ENCODE measurements around the gene ESM1.
"Not testable (repeated sequence)": the region's sequence is repeated elsewhere in the genome, so short reads cannot be mapped to it uniquely, and the experiment has no call there.

Gene ESM1

DNA sequence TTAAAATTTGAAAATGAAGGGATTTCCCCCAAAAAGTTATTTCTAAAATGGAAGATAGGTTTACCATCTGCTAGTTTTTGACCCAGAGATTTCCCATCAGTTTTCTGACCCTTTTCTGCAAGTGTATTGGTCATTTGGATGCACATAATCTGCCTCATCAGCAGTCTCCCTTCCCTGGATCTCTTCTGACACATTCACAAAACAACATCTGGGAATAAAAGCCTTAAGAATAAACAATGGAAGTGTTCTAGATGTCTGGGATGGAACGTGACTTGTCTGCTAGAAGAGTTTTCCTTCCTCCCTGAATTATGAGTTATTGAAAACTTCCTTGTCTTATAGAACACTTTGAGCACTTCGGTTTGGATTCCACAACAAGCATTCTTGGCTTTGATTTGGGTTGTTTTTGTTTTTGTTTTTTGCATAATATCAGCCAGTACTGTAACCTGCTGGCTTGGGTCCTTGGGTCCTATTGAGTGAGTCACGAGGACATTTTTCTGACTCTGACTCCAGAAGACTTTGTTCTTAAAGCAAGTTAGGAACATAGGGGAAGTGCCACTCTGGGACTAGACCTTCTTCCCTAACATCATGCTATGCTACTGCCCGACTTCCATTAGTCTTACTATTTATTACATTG lies 18.2 kb upstream of the ESM1 start:
- Histone ChIP-seq H3K4me3 (replicated peaks; ENCODE audit: insufficient read depth, low read length) (no peak overlapping the region), H3K27me3 (ENCODE audit: insufficient read depth, poor library complexity, severe bottlenecking) (no peaks in the 10 kb centered on the region), H3K27ac (replicated peaks) (no peak overlapping the region)
- no peak for DNase-seq (ENCODE audit: low read depth in 1 of 2, low spot score in 1 of 2)
- no peak for TF ChIP-seq GABPA (IDR thresholded peaks at IDR 0.05; ENCODE audit: low read depth)
- no peak for TF ChIP-seq SPI1 (IDR thresholded peaks at IDR 0.05; ENCODE audit: borderline replicate concordance, low read depth)
- TF ChIP-seq, protein P1, sequence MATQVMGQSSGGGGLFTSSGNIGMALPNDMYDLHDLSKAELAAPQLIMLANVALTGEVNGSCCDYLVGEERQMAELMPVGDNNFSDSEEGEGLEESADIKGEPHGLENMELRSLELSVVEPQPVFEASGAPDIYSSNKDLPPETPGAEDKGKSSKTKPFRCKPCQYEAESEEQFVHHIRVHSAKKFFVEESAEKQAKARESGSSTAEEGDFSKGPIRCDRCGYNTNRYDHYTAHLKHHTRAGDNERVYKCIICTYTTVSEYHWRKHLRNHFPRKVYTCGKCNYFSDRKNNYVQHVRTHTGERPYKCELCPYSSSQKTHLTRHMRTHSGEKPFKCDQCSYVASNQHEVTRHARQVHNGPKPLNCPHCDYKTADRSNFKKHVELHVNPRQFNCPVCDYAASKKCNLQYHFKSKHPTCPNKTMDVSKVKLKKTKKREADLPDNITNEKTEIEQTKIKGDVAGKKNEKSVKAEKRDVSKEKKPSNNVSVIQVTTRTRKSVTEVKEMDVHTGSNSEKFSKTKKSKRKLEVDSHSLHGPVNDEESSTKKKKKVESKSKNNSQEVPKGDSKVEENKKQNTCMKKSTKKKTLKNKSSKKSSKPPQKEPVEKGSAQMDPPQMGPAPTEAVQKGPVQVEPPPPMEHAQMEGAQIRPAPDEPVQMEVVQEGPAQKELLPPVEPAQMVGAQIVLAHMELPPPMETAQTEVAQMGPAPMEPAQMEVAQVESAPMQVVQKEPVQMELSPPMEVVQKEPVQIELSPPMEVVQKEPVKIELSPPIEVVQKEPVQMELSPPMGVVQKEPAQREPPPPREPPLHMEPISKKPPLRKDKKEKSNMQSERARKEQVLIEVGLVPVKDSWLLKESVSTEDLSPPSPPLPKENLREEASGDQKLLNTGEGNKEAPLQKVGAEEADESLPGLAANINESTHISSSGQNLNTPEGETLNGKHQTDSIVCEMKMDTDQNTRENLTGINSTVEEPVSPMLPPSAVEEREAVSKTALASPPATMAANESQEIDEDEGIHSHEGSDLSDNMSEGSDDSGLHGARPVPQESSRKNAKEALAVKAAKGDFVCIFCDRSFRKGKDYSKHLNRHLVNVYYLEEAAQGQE (IDR thresholded peaks at IDR 0.05; ENCODE audit: insufficient replicate concordance, low read depth) = no peak
- TF ChIP-seq, protein P2, sequence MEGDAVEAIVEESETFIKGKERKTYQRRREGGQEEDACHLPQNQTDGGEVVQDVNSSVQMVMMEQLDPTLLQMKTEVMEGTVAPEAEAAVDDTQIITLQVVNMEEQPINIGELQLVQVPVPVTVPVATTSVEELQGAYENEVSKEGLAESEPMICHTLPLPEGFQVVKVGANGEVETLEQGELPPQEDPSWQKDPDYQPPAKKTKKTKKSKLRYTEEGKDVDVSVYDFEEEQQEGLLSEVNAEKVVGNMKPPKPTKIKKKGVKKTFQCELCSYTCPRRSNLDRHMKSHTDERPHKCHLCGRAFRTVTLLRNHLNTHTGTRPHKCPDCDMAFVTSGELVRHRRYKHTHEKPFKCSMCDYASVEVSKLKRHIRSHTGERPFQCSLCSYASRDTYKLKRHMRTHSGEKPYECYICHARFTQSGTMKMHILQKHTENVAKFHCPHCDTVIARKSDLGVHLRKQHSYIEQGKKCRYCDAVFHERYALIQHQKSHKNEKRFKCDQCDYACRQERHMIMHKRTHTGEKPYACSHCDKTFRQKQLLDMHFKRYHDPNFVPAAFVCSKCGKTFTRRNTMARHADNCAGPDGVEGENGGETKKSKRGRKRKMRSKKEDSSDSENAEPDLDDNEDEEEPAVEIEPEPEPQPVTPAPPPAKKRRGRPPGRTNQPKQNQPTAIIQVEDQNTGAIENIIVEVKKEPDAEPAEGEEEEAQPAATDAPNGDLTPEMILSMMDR (IDR thresholded peaks at IDR 0.05; ENCODE audit: insufficient read depth, low read length) = no peak
- TF ChIP-seq POLR2AphosphoS5 (IDR thresholded peaks at IDR 0.05; ENCODE audit: low read depth) = no peak

DNA sequence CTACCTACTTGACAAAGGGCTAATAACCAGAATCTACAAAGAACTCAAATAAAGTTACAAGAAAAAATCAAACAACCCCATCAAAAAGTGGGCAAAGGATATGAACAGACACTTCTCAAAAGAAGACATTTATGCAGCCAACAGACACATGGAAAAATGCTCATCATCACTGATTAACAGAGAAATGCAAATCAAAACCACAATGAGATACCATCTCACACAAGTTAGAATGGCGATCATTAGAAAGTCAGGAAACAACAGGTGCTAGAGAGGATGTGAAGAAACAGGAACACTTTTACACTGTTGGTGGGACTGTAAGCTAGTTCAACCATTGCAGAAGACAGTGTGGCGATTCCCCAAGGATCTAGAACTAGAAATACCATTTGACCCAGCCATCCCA lies 16.8 kb upstream of the ESM1 start:
- H3K27ac ChIP-seq (replicated peaks); H3K4me3 ChIP-seq (replicated peaks; ENCODE audit: insufficient read depth, low read length); DNase-seq (ENCODE audit: low read depth in 1 of 2, low spot score in 1 of 2); H3K27me3 ChIP-seq (ENCODE audit: insufficient read depth, poor library complexity, severe bottlenecking): not testable (repeated sequence)

DNA sequence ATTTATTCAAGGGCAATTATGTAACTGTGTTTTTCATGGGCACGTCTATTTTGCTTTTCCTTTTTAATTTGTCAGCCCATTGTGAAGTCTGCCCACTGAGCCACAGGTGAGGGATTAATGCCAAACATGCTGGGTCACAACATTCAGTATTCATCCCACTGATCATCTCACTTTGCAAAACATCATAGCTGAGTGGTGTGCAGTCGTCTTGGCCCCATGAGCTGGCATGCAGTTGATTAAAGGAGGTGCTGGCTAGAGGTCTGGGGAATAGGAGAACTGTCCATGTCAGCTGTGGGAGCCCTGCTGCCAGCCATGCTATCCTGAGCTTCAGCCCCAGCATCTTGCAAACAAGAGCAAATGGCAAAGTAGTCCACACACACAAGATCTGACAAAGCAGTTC lies 11.7 kb upstream of the ESM1 start:
- H3K27me3 ChIP-seq (ENCODE audit: insufficient read depth, poor library complexity, severe bottlenecking) = no peaks in the 10 kb centered on the region
- no peak for DNase-seq (ENCODE audit: low read depth in 1 of 2, low spot score in 1 of 2)
- no peak overlapping the region for H3K27ac ChIP-seq (replicated peaks)
- H3K4me3 ChIP-seq (replicated peaks; ENCODE audit: insufficient read depth, low read length) = no peak overlapping the region
- TF ChIP-seq POLR2AphosphoS5 (IDR thresholded peaks at IDR 0.05; ENCODE audit: low read depth) (no peak), GABPA (IDR thresholded peaks at IDR 0.05; ENCODE audit: low read depth) (no peak), SPI1 (IDR thresholded peaks at IDR 0.05; ENCODE audit: borderline replicate concordance, low read depth) (no peak)
- TF ChIP-seq, protein P2 (IDR thresholded peaks at IDR 0.05; ENCODE audit: insufficient read depth, low read length) = no peak
- TF ChIP-seq, protein P1 (IDR thresholded peaks at IDR 0.05; ENCODE audit: insufficient replicate concordance, low read depth) = no peak

DNA sequence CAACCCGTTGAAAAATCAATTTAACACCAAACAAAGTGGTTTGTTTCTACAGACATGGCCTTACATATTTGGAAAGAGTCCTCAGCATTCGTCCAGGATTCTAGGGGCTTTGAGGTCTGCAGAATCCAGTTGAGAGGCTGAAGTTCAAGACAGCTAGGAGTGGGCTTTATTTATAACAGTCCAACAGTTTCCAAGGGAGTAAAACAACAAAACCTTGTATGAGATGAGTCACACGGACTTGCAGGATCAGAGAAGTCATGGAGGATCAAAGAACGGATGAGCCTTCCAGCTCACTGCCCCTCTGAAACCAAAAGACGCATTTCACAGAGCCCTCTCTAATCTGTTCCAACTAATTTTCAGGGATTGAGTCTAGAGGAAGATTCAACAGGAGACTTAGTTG lies 11.1 kb upstream of the ESM1 start:
- Histone ChIP-seq H3K4me3 (replicated peaks; ENCODE audit: insufficient read depth, low read length) (no peak overlapping the region), H3K27me3 (ENCODE audit: insufficient read depth, poor library complexity, severe bottlenecking) (no peaks in the 10 kb centered on the region), H3K27ac (replicated peaks) (no peak overlapping the region)
- TF ChIP-seq, protein P1 (IDR thresholded peaks at IDR 0.05; ENCODE audit: insufficient replicate concordance, low read depth) = no peak
- TF ChIP-seq SPI1 (IDR thresholded peaks at IDR 0.05; ENCODE audit: borderline replicate concordance, low read depth) (no peak), GABPA (IDR thresholded peaks at IDR 0.05; ENCODE audit: low read depth) (no peak), POLR2AphosphoS5 (IDR thresholded peaks at IDR 0.05; ENCODE audit: low read depth) (no peak)
- TF ChIP-seq, protein P2 (IDR thresholded peaks at IDR 0.05; ENCODE audit: insufficient read depth, low read length) = no peak
- DNase-seq (ENCODE audit: low read depth in 1 of 2, low spot score in 1 of 2) = no peak

Measured in HL-60 (cell line).